OCI-LY1 (cell line): ENCODE results near the gene UCN2.

Experiments used
- EZH2 ChIP-seq: fragments of 200-600 bp; sonication (generic), shearing (Covaris generic); IDR thresholded peaks from 2 replicates; pipeline ENCODE4 v1.8.0; 2017; ENCODE audit warnings: borderline replicate concordance, mixed run types, mild to moderate bottlenecking, antibody characterized with exemption, low read length, moderate library complexity, mixed read lengths
- TF ChIP-seq, protein P1 (sequence below): fragments of 200-600 bp; sonication (generic), shearing (Covaris generic); IDR thresholded peaks from 2 replicates; pipeline ENCODE4 v1.5.1; 2017; ENCODE audit warnings: mild to moderate bottlenecking, antibody characterized with exemption, low read length, moderate library complexity, mixed read lengths

DNA sequence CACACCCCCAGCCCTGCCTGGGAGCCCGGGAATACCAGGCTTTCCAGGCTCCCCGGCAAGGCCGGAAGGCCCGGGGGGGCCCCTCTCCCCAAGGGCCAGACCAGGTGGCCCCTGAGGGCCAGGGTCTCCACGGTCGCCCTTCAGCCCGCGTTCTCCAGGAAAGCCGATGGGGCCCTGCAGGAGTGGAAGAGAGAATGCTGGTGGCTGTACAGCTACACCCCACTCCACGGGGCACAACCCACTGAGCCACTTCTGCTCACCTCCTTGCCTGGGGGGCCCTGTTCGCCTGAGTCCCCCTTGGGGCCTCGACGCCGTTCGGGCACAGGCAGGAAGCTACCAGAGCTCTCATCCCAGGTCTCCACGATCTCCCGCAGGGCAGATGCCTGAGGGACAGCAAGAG lies 11.8 kb upstream of the UCN2 start:
- TF ChIP-seq, protein P1, sequence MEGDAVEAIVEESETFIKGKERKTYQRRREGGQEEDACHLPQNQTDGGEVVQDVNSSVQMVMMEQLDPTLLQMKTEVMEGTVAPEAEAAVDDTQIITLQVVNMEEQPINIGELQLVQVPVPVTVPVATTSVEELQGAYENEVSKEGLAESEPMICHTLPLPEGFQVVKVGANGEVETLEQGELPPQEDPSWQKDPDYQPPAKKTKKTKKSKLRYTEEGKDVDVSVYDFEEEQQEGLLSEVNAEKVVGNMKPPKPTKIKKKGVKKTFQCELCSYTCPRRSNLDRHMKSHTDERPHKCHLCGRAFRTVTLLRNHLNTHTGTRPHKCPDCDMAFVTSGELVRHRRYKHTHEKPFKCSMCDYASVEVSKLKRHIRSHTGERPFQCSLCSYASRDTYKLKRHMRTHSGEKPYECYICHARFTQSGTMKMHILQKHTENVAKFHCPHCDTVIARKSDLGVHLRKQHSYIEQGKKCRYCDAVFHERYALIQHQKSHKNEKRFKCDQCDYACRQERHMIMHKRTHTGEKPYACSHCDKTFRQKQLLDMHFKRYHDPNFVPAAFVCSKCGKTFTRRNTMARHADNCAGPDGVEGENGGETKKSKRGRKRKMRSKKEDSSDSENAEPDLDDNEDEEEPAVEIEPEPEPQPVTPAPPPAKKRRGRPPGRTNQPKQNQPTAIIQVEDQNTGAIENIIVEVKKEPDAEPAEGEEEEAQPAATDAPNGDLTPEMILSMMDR, result no peak
- TF ChIP-seq EZH2, result no peak
